IMR-90 (cell line): ENCODE results near the gene SRRM2. TPM values are rescaled to one million over a fixed set of nuclear protein-coding genes. Genes with fewer than 3 reads are reported as not detected.

Source experiments
- ATAC-seq: fragments of 200-7000 bp; cut with Tn5 transposase; 2 replicates; pipeline ENCODE4 v1.9.1; 2020; ENCODE audit warnings: low read depth, mild to moderate bottlenecking, moderate library complexity
- BruUV-seq: library from RNA; stranded (reverse); fragments of 400-500 nt; replicated peaks from 2 replicates; lab custom pipeline; 2021; lab: Mats Ljungman, UMichigan
- CTCF ChIA-PET: fragments of 300-600 bp; formaldehyde crosslinking; extraction: SDS; loops from one replicate; lab custom pipeline; 2021; ENCODE audit warnings: antibody characterized with exemption; lab: Yijun Ruan, JAX
- POLR2A ChIA-PET: fragments of 300-600 bp; sonication (Branson Sonifier 250); formaldehyde crosslinking; loops from one replicate; lab custom pipeline; 2022; ENCODE audit warnings: antibody characterized with exemption; ENCODE audit not compliant: unreplicated experiment; lab: Charles Lee
- DNase-seq: peaks from one replicate; pipeline ENCODE4 v3.0.0; 2013
- H2AFZ ChIP-seq: replicated peaks from 2 replicates; pipeline ENCODE3; 2013; ENCODE audit warnings: low read length, mild to moderate bottlenecking; ENCODE audit not compliant: poor library complexity
- H2AK5ac ChIP-seq: 2 replicates; pipeline ENCODE4 v1.6.1; 2013; ENCODE audit warnings: low read depth, low read length, inconsistent platforms
- H2AK9ac ChIP-seq: replicated peaks from 2 replicates; pipeline ENCODE3; 2013; ENCODE audit warnings: mild to moderate bottlenecking, low read depth, low read length, moderate library complexity; ENCODE audit not compliant: poor library complexity
- H2BK120ac ChIP-seq: 2 replicates; pipeline ENCODE4 v1.6.1; 2013; ENCODE audit warnings: low read depth, low read length, inconsistent platforms
- H2BK15ac ChIP-seq: 3 replicates; pipeline ENCODE4 v1.6.1; 2013; ENCODE audit warnings: low read depth, low read length, inconsistent platforms
- H2BK20ac ChIP-seq: 2 replicates; pipeline ENCODE4 v1.6.1; 2013; ENCODE audit warnings: low read depth, mild to moderate bottlenecking, inconsistent platforms, low read length, moderate library complexity
- H2BK5ac ChIP-seq: 2 replicates; pipeline ENCODE4 v1.6.1; 2013; ENCODE audit warnings: mild to moderate bottlenecking, low read depth, low read length, inconsistent platforms; ENCODE audit not compliant: poor library complexity, severe bottlenecking
- H3K14ac ChIP-seq: replicated peaks from 2 replicates; pipeline ENCODE4 v1.6.1; 2013; ENCODE audit warnings: low read depth, low read length, inconsistent platforms
- H3K18ac ChIP-seq: 2 replicates; pipeline ENCODE4 v1.6.1; 2013; ENCODE audit warnings: low read depth, low read length, control low read depth
- H3K23ac ChIP-seq: 2 replicates; pipeline ENCODE4 v1.6.1; 2013; ENCODE audit warnings: low read depth, low read length, inconsistent platforms
- H3K27ac ChIP-seq: 2 replicates; pipeline ENCODE4 v1.5.1; 2013; ENCODE audit warnings: mild to moderate bottlenecking, control low read depth, low read length; ENCODE audit not compliant: insufficient read depth
- H3K27me3 ChIP-seq: 2 replicates; pipeline ENCODE4 v1.6.1; 2013; ENCODE audit warnings: low read length; ENCODE audit not compliant: control insufficient read depth, insufficient read depth
- H3K36me3 ChIP-seq: 2 replicates; pipeline ENCODE4 v1.6.1; 2013; ENCODE audit warnings: low read length, mixed read lengths; ENCODE audit not compliant: control insufficient read depth, insufficient read depth
- H3K4ac ChIP-seq: 2 replicates; pipeline ENCODE4 v1.6.1; 2013; ENCODE audit warnings: low read depth, low read length, inconsistent platforms
- H3K4me1 ChIP-seq: 2 replicates; pipeline ENCODE4 v1.6.1; 2013; ENCODE audit warnings: low read length, mixed read lengths; ENCODE audit not compliant: control insufficient read depth, insufficient read depth
- H3K4me2 ChIP-seq: 2 replicates; pipeline ENCODE4 v1.6.1; 2013; ENCODE audit warnings: low read depth, mild to moderate bottlenecking, control low read depth, low read length, moderate library complexity
- H3K4me3 ChIP-seq: 2 replicates; pipeline ENCODE4 v1.5.1; 2013; ENCODE audit warnings: low read depth, mild to moderate bottlenecking, control low read depth, low read length, moderate library complexity; ENCODE audit not compliant: insufficient read depth
- H3K56ac ChIP-seq: 2 replicates; pipeline ENCODE4 v1.6.1; 2013; ENCODE audit warnings: low read length, inconsistent platforms; ENCODE audit not compliant: insufficient read depth; ENCODE audit errors: extremely low read depth
- H3K79me1 ChIP-seq, 2 experiments: 2 replicates each; pipeline ENCODE4 v1.6.1; 2013; ENCODE audit warnings: low read length in 2 of 2, inconsistent platforms in 1 of 2, low read depth in 1 of 2
- H3K9ac ChIP-seq: 2 replicates; pipeline ENCODE4 v1.6.1; 2013; ENCODE audit warnings: low read depth, low read length, control low read depth
- H3K9me1 ChIP-seq: 2 replicates; pipeline ENCODE4 v1.6.1; 2013; ENCODE audit warnings: low read length, inconsistent platforms; ENCODE audit not compliant: insufficient read depth
- H3K9me3 ChIP-seq: 2 replicates; pipeline ENCODE4 v1.6.1; 2013; ENCODE audit warnings: low read length; ENCODE audit not compliant: control insufficient read depth, insufficient read depth
- H4K20me1 ChIP-seq: 2 replicates; pipeline ENCODE4 v1.6.1; 2013; ENCODE audit warnings: low read length, inconsistent platforms; ENCODE audit not compliant: insufficient read depth
- H4K5ac ChIP-seq: 2 replicates; pipeline ENCODE4 v1.6.1; 2013; ENCODE audit warnings: mild to moderate bottlenecking, low read depth, low read length, control low read depth
- H4K8ac ChIP-seq, 2 experiments: 2 replicates each; pipeline ENCODE4 v1.6.1; 2013; ENCODE audit warnings: low read depth in 2 of 2, low read length in 2 of 2, control low read depth in 1 of 2, inconsistent platforms in 1 of 2
- H4K91ac ChIP-seq: 2 replicates; pipeline ENCODE4 v1.6.1; 2013; ENCODE audit warnings: low read depth, low read length, inconsistent platforms; ENCODE audit not compliant: insufficient read depth
- BHLHE40 ChIP-seq: fragments of 150-350 bp; IDR thresholded peaks from 2 replicates; pipeline ENCODE4 v1.6.1; 2016; ENCODE audit warnings: mild to moderate bottlenecking, low read depth, low read length
- CEBPB ChIP-seq: IDR thresholded peaks from 2 replicates; pipeline ENCODE4 v1.6.1; 2012; ENCODE audit warnings: low read depth, low read length, improper control_type of control experiment
- CHD1 ChIP-seq: IDR thresholded peaks from 2 replicates; pipeline ENCODE4 v1.6.1; 2012; ENCODE audit warnings: low read depth, low read length, improper control_type of control experiment
- CTCF ChIP-seq: conservative IDR thresholded peaks from 2 replicates; pipeline ENCODE4 v1.5.1; 2012; ENCODE audit warnings: mild to moderate bottlenecking, low read depth, low read length, improper control_type of control experiment
- ELK1 ChIP-seq: fragments of 150-350 bp; IDR thresholded peaks from 2 replicates; pipeline ENCODE4 v1.6.1; 2016; ENCODE audit warnings: low read depth, mild to moderate bottlenecking, low read length, moderate library complexity, borderline replicate concordance
- MAFK ChIP-seq: IDR thresholded peaks from 2 replicates; pipeline ENCODE4 v1.6.1; 2012; ENCODE audit warnings: low read depth, low read length, improper control_type of control experiment
- MAZ ChIP-seq: IDR thresholded peaks from 2 replicates; pipeline ENCODE4 v1.6.1; 2012; ENCODE audit warnings: low read depth, mild to moderate bottlenecking, low read length, improper control_type of control experiment, moderate library complexity, borderline replicate concordance
- MXI1 ChIP-seq: IDR thresholded peaks from 2 replicates; pipeline ENCODE4 v1.6.1; 2012; ENCODE audit warnings: low read depth, mild to moderate bottlenecking, low read length, moderate library complexity, borderline replicate concordance
- NFE2L2 ChIP-seq: fragments of 150-350 bp; IDR thresholded peaks from 2 replicates; pipeline ENCODE4 v1.6.1; 2016; ENCODE audit warnings: low read depth, mild to moderate bottlenecking, low read length
- RCOR1 ChIP-seq: IDR thresholded peaks from 2 replicates; pipeline ENCODE4 v1.6.1; 2012; ENCODE audit warnings: mild to moderate bottlenecking, low read length, improper control_type of control experiment; ENCODE audit not compliant: insufficient replicate concordance
- RFX5 ChIP-seq: IDR thresholded peaks from 2 replicates; pipeline ENCODE4 v1.8.0; 2012; ENCODE audit warnings: low read depth, mild to moderate bottlenecking, low read length, moderate library complexity
- WGBS, 2 experiments: methylation state at CpG; one replicate each; pipeline versions ENCODE4 v1.1.5 to v1.1.7; 2013; ENCODE audit warnings: missing lambda C conversion rate in 2 of 2; ENCODE audit not compliant: insufficient read length in 1 of 2; ENCODE audit errors: extremely low coverage in 2 of 2; 5-methylcytosine and 5-hydroxymethylcytosine counted together
- dilution Hi-C: fragments of 300-500 bp; cut with HindIII; formaldehyde crosslinking; loops from one replicate; pipeline ENCODE4 v1.14.3; 2018; ENCODE audit warnings: low sequenced_read_pairs; ENCODE audit not compliant: unreplicated experiment
- in situ Hi-C: fragments of 300-500 bp; cut with MboI; formaldehyde crosslinking; loops from 3 replicates; pipeline ENCODE4 v1.14.3; 2019; ENCODE audit warnings: low sequenced_read_pairs, inconsistent platforms, mixed read lengths
- intact Hi-C: fragments of 100-400 bp; cut with micrococcal nuclease; formaldehyde crosslinking; loops from 2 replicates; pipeline ENCODE4 v1.10.0; 2022
- polyA plus RNA-seq, 3 experiments: library from polyadenylated mRNA; depleted of rRNA; stranded (reverse); fragments of >200 nt; gene quantifications; 2 replicates each; pipeline ENCODE4 v1.2.3, GENCODE V29; 2012; ENCODE audit warnings: low replicate concordance in 1 of 3
- total RNA-seq: library from RNA; depleted of rRNA; stranded (reverse); fragments of >200 nt; gene quantifications from 2 replicates; pipeline ENCODE4 v1.2.3, GENCODE V29; 2012

SRRM2 gene
- total and polyA plus RNA-seq, 2 of the 4 experiments (the other 2 are of a cell fraction): 20.3 to 300 TPM

- H3K27me3 ChIP-seq: peaks cover 61% of the 10 kb centered on the region
- no TSS peak for BruUV-seq
- H3K4me1 ChIP-seq: no peaks in the 10 kb centered on the region
- ATAC-seq (no peak), DNase-seq (no peak)
- H2BK20ac ChIP-seq: no peak overlapping the region
- no peak overlapping the region for H2AFZ ChIP-seq
- no peak overlapping the region for H2BK15ac ChIP-seq
- no peaks in the 10 kb centered on the region for H3K36me3 ChIP-seq
- H4K20me1 ChIP-seq: no peaks in the 10 kb centered on the region
- H2AK5ac ChIP-seq: no peak overlapping the region
- H2BK5ac ChIP-seq: no peak overlapping the region
- WGBS, 2 experiments: 42% methylated on average over 2 of the region's 10 CpGs; no CpG with 5 or more reads in 1 of the 2 experiments
- no peak overlapping the region for H3K4me2 ChIP-seq
- intact Hi-C loops (no loop called here), in situ Hi-C loops (no loop called here), dilution Hi-C loops (no loop called here)
- H3K56ac ChIP-seq: no peak overlapping the region
- no peak overlapping the region for H3K23ac ChIP-seq
- ChIA-PET POLR2A (no interaction called here), CTCF (no interaction called here)
- H4K8ac ChIP-seq: no peak overlapping the region
- H4K5ac ChIP-seq: no peak overlapping the region
- no peak overlapping the region for H3K4me3 ChIP-seq
- no peak overlapping the region for H3K4ac ChIP-seq
- no peaks in the 10 kb centered on the region for H3K9me1 ChIP-seq
- TF ChIP-seq RCOR1 (no peak), RFX5 (no peak), MAZ (no peak), NFE2L2 (no peak), CTCF (no peak), CHD1 (no peak), BHLHE40 (no peak), ELK1 (no peak), MXI1 (no peak), MAFK (no peak), CEBPB (no peak)
- H3K9ac ChIP-seq: no peak overlapping the region
- H4K91ac ChIP-seq: no peak overlapping the region
- no peak overlapping the region for H3K14ac ChIP-seq
- H3K79me1 ChIP-seq: no peaks in the 10 kb centered on the region
- no peak overlapping the region for H3K18ac ChIP-seq
- no peak overlapping the region for H3K27ac ChIP-seq
- H2BK120ac ChIP-seq: no peak overlapping the region
- H2AK9ac ChIP-seq: no peak overlapping the region
- no peaks in the 10 kb centered on the region for H3K9me3 ChIP-seq
Measured at GRCh38 chr16:2815299-2815771, 62.9 kb downstream of the SRRM2 start.
